Neural progenitor cell (in vitro differentiated cells): ENCODE results near the gene PRSS12. TPM values are rescaled to one million over a fixed set of nuclear protein-coding genes. Genes with fewer than 3 reads are reported as not detected.

ENCODE experiments used
- DNase-seq: peaks from one replicate; pipeline ENCODE4 v3.0.0-alpha.2; 2016; ENCODE audit warnings: low spot score
- H2AFZ ChIP-seq: fragments of 200-600 bp; sonication (generic); replicated peaks from 2 replicates; pipeline ENCODE4 v1.6.1; 2016; ENCODE audit warnings: antibody characterized with exemption
- H3F3A ChIP-seq: fragments of 200-600 bp; sonication (generic); 2 replicates; pipeline ENCODE4 v1.6.1; 2016; ENCODE audit warnings: antibody characterized with exemption, low read depth
- H3K27ac ChIP-seq: fragments of 200-600 bp; sonication (generic); 2 replicates; pipeline ENCODE4 v1.5.1; 2016; ENCODE audit warnings: mild to moderate bottlenecking
- H3K27me3 ChIP-seq: fragments of 200-600 bp; sonication (generic); 2 replicates; pipeline ENCODE4 v1.6.1; 2016; ENCODE audit warnings: mild to moderate bottlenecking, moderate library complexity
- H3K36me3 ChIP-seq: fragments of 200-600 bp; sonication (generic); 2 replicates; pipeline ENCODE4 v1.5.1; 2016
- H3K4me1 ChIP-seq: fragments of 200-600 bp; sonication (generic); 2 replicates; pipeline ENCODE4 v1.6.1; 2016; ENCODE audit warnings: mixed run types
- H3K4me2 ChIP-seq: fragments of 200-600 bp; sonication (generic); 2 replicates; pipeline ENCODE4 v1.6.1; 2016
- H3K4me3 ChIP-seq: fragments of 200-600 bp; sonication (generic); 2 replicates; pipeline ENCODE4 v1.5.1; 2016
- H3K79me2 ChIP-seq: fragments of 200-600 bp; sonication (generic); 2 replicates; pipeline ENCODE4 v1.6.1; 2016; ENCODE audit warnings: low read depth
- H3K9ac ChIP-seq: fragments of 200-600 bp; sonication (generic); 2 replicates; pipeline ENCODE4 v1.6.1; 2016
- H3K9me3 ChIP-seq: fragments of 200-600 bp; sonication (generic); 2 replicates; pipeline ENCODE4 v1.5.1; 2016; ENCODE audit warnings: low read depth
- H4K20me1 ChIP-seq: fragments of 200-600 bp; sonication (generic); 2 replicates; pipeline ENCODE4 v1.6.1; 2016; ENCODE audit warnings: low read depth
- H3K27ac Mint-ChIP-seq: 3 replicates; pipeline ENCODE4 v1.8.0; 2021; ENCODE audit warnings: mixed read lengths
- H3K27me3 Mint-ChIP-seq: 2 replicates; pipeline ENCODE4 v1.8.0; 2022; ENCODE audit warnings: low read depth, mild to moderate bottlenecking, inconsistent platforms, moderate library complexity, mixed read lengths; ENCODE audit not compliant: insufficient read depth
- H3K36me3 Mint-ChIP-seq: 3 replicates; pipeline ENCODE4 v1.8.0; 2021; ENCODE audit warnings: mixed read lengths
- H3K4me1 Mint-ChIP-seq: 3 replicates; pipeline ENCODE4 v1.8.0; 2021; ENCODE audit warnings: mixed read lengths
- H3K4me3 Mint-ChIP-seq: 3 replicates; pipeline ENCODE4 v1.8.0; 2021; ENCODE audit warnings: mild to moderate bottlenecking, moderate library complexity, mixed read lengths
- H3K9me3 Mint-ChIP-seq: 3 replicates; pipeline ENCODE4 v1.8.0; 2020; ENCODE audit warnings: mixed read lengths
- CTCF ChIP-seq: fragments of 200-600 bp; sonication (generic); IDR thresholded peaks from 2 replicates; pipeline ENCODE4 v1.5.1; 2017; ENCODE audit warnings: antibody characterized with exemption, mild to moderate bottlenecking
- EZH2 ChIP-seq: fragments of 200-600 bp; sonication (generic); IDR thresholded peaks from 2 replicates; pipeline ENCODE4 v1.6.1; 2017; ENCODE audit warnings: antibody characterized with exemption, mild to moderate bottlenecking, moderate library complexity
- EZH2phosphoT487 ChIP-seq: fragments of 200-600 bp; sonication (generic); IDR thresholded peaks from 2 replicates; pipeline ENCODE4 v1.6.1; 2017; ENCODE audit warnings: antibody characterized with exemption
- total RNA-seq: library from RNA; depleted of rRNA; stranded (reverse); fragments of >200 nt; gene quantifications from 2 replicates; pipeline ENCODE4 v1.2.3, GENCODE V29; 2015; ENCODE audit warnings: low replicate concordance

PRSS12 gene
- total RNA-seq, 1 donor from 2014 or later = 1.9 TPM

GRCh38 chr4:118317691-118318090 is 35.1 kb downstream of the PRSS12 start:
- Mint-ChIP-seq H3K9me3 (no peaks in the 10 kb centered on the region), H3K27ac (no peak overlapping the region)
- no peak overlapping the region for H3K4me2 ChIP-seq

GRCh38 chr4:118314221-118314620 is 38.6 kb downstream of the PRSS12 start:
- H2AFZ ChIP-seq = no peak overlapping the region
- no peaks in the 10 kb centered on the region for H3K36me3 ChIP-seq
- no peaks in the 10 kb centered on the region for H3K4me1 ChIP-seq
- no peak overlapping the region for H3K4me3 ChIP-seq
- H3K4me2 ChIP-seq = no peak overlapping the region
- no peaks in the 10 kb centered on the region for H3K9me3 ChIP-seq
- no peaks in the 10 kb centered on the region for H3K9me3 Mint-ChIP-seq
- no peak overlapping the region for H3K27ac ChIP-seq
- H3K9ac ChIP-seq = no peak overlapping the region
- DNase-seq = no peak
- H3K27ac Mint-ChIP-seq = no peak overlapping the region
- H3K27me3 Mint-ChIP-seq = no peaks in the 10 kb centered on the region
- no peak for TF ChIP-seq CTCF
- no peak for TF ChIP-seq EZH2phosphoT487
- no peak for TF ChIP-seq EZH2
- H3K4me3 Mint-ChIP-seq = no peak overlapping the region
- H4K20me1 ChIP-seq = no peaks in the 10 kb centered on the region
- H3K4me1 Mint-ChIP-seq = no peaks in the 10 kb centered on the region
- no peaks in the 10 kb centered on the region for H3K27me3 ChIP-seq
- no peaks in the 10 kb centered on the region for H3K36me3 Mint-ChIP-seq
- no peaks in the 10 kb centered on the region for H3F3A ChIP-seq
- no peaks in the 10 kb centered on the region for H3K79me2 ChIP-seq

More at GRCh38 chr4:118317691-118318090, 35.1 kb downstream of the PRSS12 start:
- Histone ChIP-seq H2AFZ (no peak overlapping the region), H3K9ac (no peak overlapping the region), H3K27ac (no peak overlapping the region), H3K36me3 (no peaks in the 10 kb centered on the region), H3K4me1 (peaks cover under 1% of the 10 kb centered on the region), H3F3A (no peaks in the 10 kb centered on the region), H3K4me3 (no peak overlapping the region), H3K9me3 (no peaks in the 10 kb centered on the region), H4K20me1 (no peaks in the 10 kb centered on the region), H3K79me2 (no peaks in the 10 kb centered on the region), H3K27me3 (no peaks in the 10 kb centered on the region)
- no peak for DNase-seq
- Mint-ChIP-seq H3K4me1 (peaks cover 2% of the 10 kb centered on the region), H3K36me3 (no peaks in the 10 kb centered on the region), H3K4me3 (no peak overlapping the region), H3K27me3 (no peaks in the 10 kb centered on the region)
- TF ChIP-seq CTCF (no peak), EZH2 (no peak), EZH2phosphoT487 (no peak)

- Histone ChIP-seq H3K27ac (no peak overlapping the region), H3K4me2 (no peak overlapping the region), H3F3A (no peaks in the 10 kb centered on the region), H4K20me1 (no peaks in the 10 kb centered on the region), H2AFZ (peak overlapping the region; percentile 64), H3K4me3 (no peak overlapping the region), H3K4me1 (no peaks in the 10 kb centered on the region), H3K9me3 (no peaks in the 10 kb centered on the region), H3K27me3 (no peaks in the 10 kb centered on the region), H3K36me3 (no peaks in the 10 kb centered on the region), H3K79me2 (no peaks in the 10 kb centered on the region), H3K9ac (no peak overlapping the region)
- Mint-ChIP-seq H3K4me1 (no peaks in the 10 kb centered on the region), H3K9me3 (no peaks in the 10 kb centered on the region), H3K27ac (no peak overlapping the region), H3K36me3 (no peaks in the 10 kb centered on the region), H3K4me3 (no peak overlapping the region), H3K27me3 (no peaks in the 10 kb centered on the region)
- TF ChIP-seq CTCF = no peak
- TF ChIP-seq EZH2phosphoT487 = no peak
- no peak for TF ChIP-seq EZH2
- DNase-seq = peak; percentile 16
Observed at GRCh38 chr4:118313098-118313497, 39.7 kb downstream of the PRSS12 start.
